B cell (primary cell): ENCODE data around the gene SPX.

Experiments used
- EZH2 ChIP-seq: IDR thresholded peaks from 2 replicates; pipeline ENCODE4 v1.6.1; 2012; ENCODE audit warnings: borderline replicate concordance, low read depth, mild to moderate bottlenecking, moderate library complexity, low read length; ENCODE audit not compliant: insufficient read depth, poor library complexity, severe bottlenecking
- TF ChIP-seq, protein P1 (sequence below): fragments of 200-600 bp; IDR thresholded peaks from one replicate; pipeline ENCODE4 v1.8.0; 2022; ENCODE audit warnings: antibody characterized with exemption, mild to moderate bottlenecking

GRCh38 chr12:21553329-21553675, 27.2 kb downstream of the SPX start:
- no peak for TF ChIP-seq EZH2
- TF ChIP-seq, protein P1, sequence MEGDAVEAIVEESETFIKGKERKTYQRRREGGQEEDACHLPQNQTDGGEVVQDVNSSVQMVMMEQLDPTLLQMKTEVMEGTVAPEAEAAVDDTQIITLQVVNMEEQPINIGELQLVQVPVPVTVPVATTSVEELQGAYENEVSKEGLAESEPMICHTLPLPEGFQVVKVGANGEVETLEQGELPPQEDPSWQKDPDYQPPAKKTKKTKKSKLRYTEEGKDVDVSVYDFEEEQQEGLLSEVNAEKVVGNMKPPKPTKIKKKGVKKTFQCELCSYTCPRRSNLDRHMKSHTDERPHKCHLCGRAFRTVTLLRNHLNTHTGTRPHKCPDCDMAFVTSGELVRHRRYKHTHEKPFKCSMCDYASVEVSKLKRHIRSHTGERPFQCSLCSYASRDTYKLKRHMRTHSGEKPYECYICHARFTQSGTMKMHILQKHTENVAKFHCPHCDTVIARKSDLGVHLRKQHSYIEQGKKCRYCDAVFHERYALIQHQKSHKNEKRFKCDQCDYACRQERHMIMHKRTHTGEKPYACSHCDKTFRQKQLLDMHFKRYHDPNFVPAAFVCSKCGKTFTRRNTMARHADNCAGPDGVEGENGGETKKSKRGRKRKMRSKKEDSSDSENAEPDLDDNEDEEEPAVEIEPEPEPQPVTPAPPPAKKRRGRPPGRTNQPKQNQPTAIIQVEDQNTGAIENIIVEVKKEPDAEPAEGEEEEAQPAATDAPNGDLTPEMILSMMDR: no peak
